ENCODE data around the gene MCM9. TPM values are rescaled to one million over a fixed set of nuclear protein-coding genes. Genes with fewer than 3 reads are reported as not detected.

The MCM9 gene
- total RNA-seq, 3 donors from 2014 or later (not counting 1 experiment from before 2014, with no cell fraction given): 45.2 to 53.4 (median 52.5) TPM

- Histone ChIP-seq H3K4me1 (ENCODE audit: control insufficient read depth, insufficient read depth, low read length) (peaks cover 17% of the 10 kb centered on the region), H3K36me3 (ENCODE audit: control insufficient read depth, insufficient read depth, low read length) (peaks cover 5% of the 10 kb centered on the region), H3K27ac (ENCODE audit: low read length) (no peak overlapping the region), H3K4me3 (ENCODE audit: low read length) (no peak overlapping the region), H3K27me3 (ENCODE audit: control insufficient read depth, insufficient read depth, low read length) (no peaks in the 10 kb centered on the region), H3K9me3 (ENCODE audit: control insufficient read depth, insufficient read depth, low read length) (no peaks in the 10 kb centered on the region)
- 43% methylated on average over 2 of the region's 2 CpGs for WGBS (ENCODE audit: insufficient coverage)
- no peak overlapping the region for H3K4me3 Mint-ChIP-seq
- H3K27ac Mint-ChIP-seq: peak overlapping the region; percentile 80 to 83
- ATAC-seq (no peak), DNase-seq (no peak)
- no peaks in the 10 kb centered on the region for H3K9me3 Mint-ChIP-seq
- intact Hi-C loops (cut with micrococcal nuclease): loop anchor here (5.0 to 10.0 kb wide), 2 partner anchors 499 to 1199 kb away; no protein-coding TSS in a partner anchor
- no peaks in the 10 kb centered on the region for H3K27me3 Mint-ChIP-seq (ENCODE audit: low read depth in 2 of 2)
- no peak for TF ChIP-seq CTCF (IDR thresholded peaks at IDR 0.05)
- H3K36me3 Mint-ChIP-seq: no peaks in the 10 kb centered on the region
- H3K4me1 Mint-ChIP-seq: peaks cover 34 to 52% of the 10 kb centered on the region in 2 donors
Observed at GRCh38 chr6:118813775-118814174, 121.2 kb downstream of the MCM9 start.

- Mint-ChIP-seq H3K4me3 (no peak overlapping the region), H3K4me1 (peaks cover 42 to 60% of the 10 kb centered on the region in 2 donors), H3K9me3 (no peaks in the 10 kb centered on the region), H3K36me3 (no peaks in the 10 kb centered on the region), H3K27ac (peak overlapping the region; percentile 75 to 77), H3K27me3 (ENCODE audit: low read depth in 2 of 2) (no peaks in the 10 kb centered on the region)
- ATAC-seq: no peak
- no peak for DNase-seq
- no peak for TF ChIP-seq CTCF (IDR thresholded peaks at IDR 0.05)
- Histone ChIP-seq H3K27ac (ENCODE audit: low read length) (no peak overlapping the region), H3K4me3 (ENCODE audit: low read length) (no peak overlapping the region), H3K27me3 (ENCODE audit: control insufficient read depth, insufficient read depth, low read length) (no peaks in the 10 kb centered on the region), H3K4me1 (ENCODE audit: control insufficient read depth, insufficient read depth, low read length) (peaks cover 22% of the 10 kb centered on the region), H3K36me3 (ENCODE audit: control insufficient read depth, insufficient read depth, low read length) (peaks cover 5% of the 10 kb centered on the region), H3K9me3 (ENCODE audit: control insufficient read depth, insufficient read depth, low read length) (no peaks in the 10 kb centered on the region)
- intact Hi-C loops (cut with micrococcal nuclease): loop anchor here (5.0 to 10.0 kb wide), 2 partner anchors 499 to 1198 kb away; no protein-coding TSS in a partner anchor
- 63% methylated on average over 1 of the region's 1 CpG for WGBS (ENCODE audit: insufficient coverage)
Observed at GRCh38 chr6:118812970-118813369, 122.0 kb downstream of the MCM9 start.

DNA sequence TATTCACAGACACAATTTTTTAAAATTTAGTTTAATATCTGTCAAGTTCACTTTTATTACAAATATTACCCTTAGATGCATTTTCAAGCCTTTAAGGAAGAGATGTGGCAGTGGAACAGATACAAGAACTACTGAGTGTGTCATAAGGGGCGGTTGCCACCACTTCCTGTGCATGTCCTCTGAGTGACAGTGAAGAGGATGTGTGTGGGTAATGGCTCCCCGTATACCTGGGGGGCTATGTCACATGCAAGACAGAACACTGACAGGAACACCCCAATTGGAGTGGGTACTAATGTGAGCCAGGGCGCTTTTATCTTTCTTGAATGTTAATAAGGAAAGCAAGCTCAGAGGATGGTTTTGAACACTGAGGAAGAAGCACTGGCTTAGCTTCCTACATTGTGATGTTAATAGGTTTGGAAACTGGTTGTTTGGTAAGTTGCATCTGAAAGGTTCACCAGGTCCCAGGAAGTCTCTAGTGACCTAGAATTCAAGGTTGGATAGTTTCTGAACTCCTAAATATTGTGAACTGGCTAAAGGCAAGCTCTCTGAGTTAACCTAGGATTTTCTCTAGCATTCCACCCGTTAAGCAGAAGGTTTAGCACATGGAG, 124.4 kb downstream of the MCM9 start:
- peaks cover 2% of the 10 kb centered on the region for H3K36me3 ChIP-seq (ENCODE audit: control insufficient read depth, insufficient read depth, low read length)
- Mint-ChIP-seq H3K36me3 (no peaks in the 10 kb centered on the region), H3K9me3 (no peaks in the 10 kb centered on the region), H3K27me3 (ENCODE audit: low read depth in 2 of 2) (no peaks in the 10 kb centered on the region), H3K27ac (peak overlapping the region; percentile 96 to 99), H3K4me1 (peaks cover 54 to 65% of the 10 kb centered on the region in 2 donors), H3K4me3 (peak overlapping the region; percentile 90)
- ATAC-seq (peak; percentile 83 to 94 (median 86)), DNase-seq (peak; percentile 65 to 84)
- peak overlapping the region; percentile 92 for H3K27ac ChIP-seq (ENCODE audit: low read length)
- no peak overlapping the region for H3K4me3 ChIP-seq (ENCODE audit: low read length)
- no peaks in the 10 kb centered on the region for H3K9me3 ChIP-seq (ENCODE audit: control insufficient read depth, insufficient read depth, low read length)
- no peaks in the 10 kb centered on the region for H3K27me3 ChIP-seq (ENCODE audit: control insufficient read depth, insufficient read depth, low read length)
- intact Hi-C loops (cut with micrococcal nuclease): loop anchor here (1.0 to 10.0 kb wide), 3 partner anchors 84 to 1196 kb away; partner anchors contain the start of gene ASF1A
- TF ChIP-seq CTCF (IDR thresholded peaks at IDR 0.05): no peak
- H3K4me1 ChIP-seq (ENCODE audit: control insufficient read depth, insufficient read depth, low read length): peaks cover 22% of the 10 kb centered on the region
- WGBS (ENCODE audit: insufficient coverage): 25% methylated on average over 4 of the region's 4 CpGs

All from natural killer cell (primary cell).